ENCODE results near the gene MSH5.

DNA sequence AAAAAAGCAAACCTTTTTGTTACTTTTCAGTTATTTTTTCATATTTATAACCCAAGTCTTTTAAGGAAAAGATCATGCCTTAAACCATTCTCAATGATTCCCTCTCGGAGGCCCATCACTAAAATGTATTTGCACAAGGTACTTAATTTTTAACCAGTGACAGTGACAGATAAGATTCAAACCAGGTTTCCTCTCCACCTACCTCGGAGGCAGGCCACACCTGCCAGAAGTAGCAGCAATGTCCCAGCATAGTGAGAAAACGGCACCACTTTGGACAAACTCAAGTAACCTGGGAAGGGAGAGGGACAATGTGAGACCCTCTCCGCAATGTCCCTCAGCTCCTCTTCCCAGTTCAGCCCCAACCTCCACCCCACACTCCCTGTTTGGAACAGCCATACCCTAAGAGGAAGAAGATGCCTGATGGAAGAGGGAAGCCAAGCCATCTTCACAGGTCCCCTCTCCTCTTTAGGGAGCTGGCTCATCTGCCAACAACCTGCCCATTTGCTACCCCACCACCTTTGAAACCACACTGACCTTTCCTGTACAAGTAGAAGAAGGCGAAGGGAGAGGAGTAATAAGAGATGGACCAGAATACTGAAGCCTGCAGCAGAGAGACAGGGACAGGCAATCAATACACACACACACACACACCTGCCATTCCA, 38.9 kb upstream of the MSH5 start:
- TF ChIP-seq, protein P1, sequence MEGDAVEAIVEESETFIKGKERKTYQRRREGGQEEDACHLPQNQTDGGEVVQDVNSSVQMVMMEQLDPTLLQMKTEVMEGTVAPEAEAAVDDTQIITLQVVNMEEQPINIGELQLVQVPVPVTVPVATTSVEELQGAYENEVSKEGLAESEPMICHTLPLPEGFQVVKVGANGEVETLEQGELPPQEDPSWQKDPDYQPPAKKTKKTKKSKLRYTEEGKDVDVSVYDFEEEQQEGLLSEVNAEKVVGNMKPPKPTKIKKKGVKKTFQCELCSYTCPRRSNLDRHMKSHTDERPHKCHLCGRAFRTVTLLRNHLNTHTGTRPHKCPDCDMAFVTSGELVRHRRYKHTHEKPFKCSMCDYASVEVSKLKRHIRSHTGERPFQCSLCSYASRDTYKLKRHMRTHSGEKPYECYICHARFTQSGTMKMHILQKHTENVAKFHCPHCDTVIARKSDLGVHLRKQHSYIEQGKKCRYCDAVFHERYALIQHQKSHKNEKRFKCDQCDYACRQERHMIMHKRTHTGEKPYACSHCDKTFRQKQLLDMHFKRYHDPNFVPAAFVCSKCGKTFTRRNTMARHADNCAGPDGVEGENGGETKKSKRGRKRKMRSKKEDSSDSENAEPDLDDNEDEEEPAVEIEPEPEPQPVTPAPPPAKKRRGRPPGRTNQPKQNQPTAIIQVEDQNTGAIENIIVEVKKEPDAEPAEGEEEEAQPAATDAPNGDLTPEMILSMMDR (conservative IDR thresholded peaks at IDR 0.05): no peak
- TF ChIP-seq ZFX (IDR thresholded peaks at IDR 0.05): no peak

Measured in C4-2B (cell line).